Thyroid gland (tissue), 4 donors: Measurements from ENCODE around the gene CDKN3.
"Not testable (repeated sequence)": the region's sequence is repeated elsewhere in the genome, so short reads cannot be mapped to it uniquely, and the experiment has no call there.

ENCODE experiments used
- CTCF ChIP-seq, 6 experiments: fragments of 200-600 bp in 3 of 6; fragments of 450-650 bp in 3 of 6; sonication (generic) in 3 of 6; IDR thresholded peaks; one replicate each; pipeline ENCODE4 v1.5.1; 2016 to 2019; ENCODE audit warnings: antibody characterized with exemption in 6 of 6, mild to moderate bottlenecking in 2 of 6, inconsistent platforms in 1 of 6, moderate library complexity in 1 of 6
- POLR2A ChIP-seq, 2 donors: fragments of 450-650 bp; IDR thresholded peaks; one replicate each; pipeline ENCODE4 v1.6.1; 2017; ENCODE audit warnings: antibody characterized with exemption in 2 of 2, mild to moderate bottlenecking in 2 of 2, moderate library complexity in 1 of 2

- not testable (repeated sequence) for TF ChIP-seq CTCF, POLR2A (IDR thresholded peaks at IDR 0.05)
These were observed 46.2 kb downstream of the CDKN3 start for GRCh38 chr14:54442961-54443360.
